ENCODE data around the gene INHA.

The INHA gene

DNA sequence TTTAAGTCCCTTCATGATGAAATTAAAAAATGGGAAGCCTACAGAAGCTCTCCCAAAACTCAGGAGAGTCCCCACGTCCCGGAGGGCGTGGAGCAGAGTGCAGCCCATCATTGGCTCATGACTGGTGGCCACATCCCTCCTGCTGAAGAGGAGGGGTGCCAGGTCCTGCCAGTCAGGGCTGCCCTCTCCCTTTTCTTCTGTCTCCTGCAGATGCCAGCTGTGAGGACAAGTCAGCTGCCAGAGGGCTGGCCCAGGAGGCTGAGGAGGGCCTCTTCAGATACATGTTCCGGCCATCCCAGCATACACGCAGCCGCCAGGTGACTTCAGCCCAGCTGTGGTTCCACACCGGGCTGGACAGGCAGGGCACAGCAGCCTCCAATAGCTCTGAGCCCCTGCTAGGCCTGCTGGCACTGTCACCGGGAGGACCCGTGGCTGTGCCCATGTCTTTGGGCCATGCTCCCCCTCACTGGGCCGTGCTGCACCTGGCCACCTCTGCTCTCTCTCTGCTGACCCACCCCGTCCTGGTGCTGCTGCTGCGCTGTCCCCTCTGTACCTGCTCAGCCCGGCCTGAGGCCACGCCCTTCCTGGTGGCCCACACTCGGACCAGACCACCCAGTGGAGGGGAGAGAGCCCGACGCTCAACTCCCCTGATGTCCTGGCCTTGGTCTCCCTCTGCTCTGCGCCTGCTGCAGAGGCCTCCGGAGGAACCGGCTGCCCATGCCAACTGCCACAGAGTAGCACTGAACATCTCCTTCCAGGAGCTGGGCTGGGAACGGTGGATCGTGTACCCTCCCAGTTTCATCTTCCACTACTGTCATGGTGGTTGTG, 2.6 kb downstream of the INHA start:
- no peak for DNase-seq (ENCODE audit: low read depth, low spot score)

DNA sequence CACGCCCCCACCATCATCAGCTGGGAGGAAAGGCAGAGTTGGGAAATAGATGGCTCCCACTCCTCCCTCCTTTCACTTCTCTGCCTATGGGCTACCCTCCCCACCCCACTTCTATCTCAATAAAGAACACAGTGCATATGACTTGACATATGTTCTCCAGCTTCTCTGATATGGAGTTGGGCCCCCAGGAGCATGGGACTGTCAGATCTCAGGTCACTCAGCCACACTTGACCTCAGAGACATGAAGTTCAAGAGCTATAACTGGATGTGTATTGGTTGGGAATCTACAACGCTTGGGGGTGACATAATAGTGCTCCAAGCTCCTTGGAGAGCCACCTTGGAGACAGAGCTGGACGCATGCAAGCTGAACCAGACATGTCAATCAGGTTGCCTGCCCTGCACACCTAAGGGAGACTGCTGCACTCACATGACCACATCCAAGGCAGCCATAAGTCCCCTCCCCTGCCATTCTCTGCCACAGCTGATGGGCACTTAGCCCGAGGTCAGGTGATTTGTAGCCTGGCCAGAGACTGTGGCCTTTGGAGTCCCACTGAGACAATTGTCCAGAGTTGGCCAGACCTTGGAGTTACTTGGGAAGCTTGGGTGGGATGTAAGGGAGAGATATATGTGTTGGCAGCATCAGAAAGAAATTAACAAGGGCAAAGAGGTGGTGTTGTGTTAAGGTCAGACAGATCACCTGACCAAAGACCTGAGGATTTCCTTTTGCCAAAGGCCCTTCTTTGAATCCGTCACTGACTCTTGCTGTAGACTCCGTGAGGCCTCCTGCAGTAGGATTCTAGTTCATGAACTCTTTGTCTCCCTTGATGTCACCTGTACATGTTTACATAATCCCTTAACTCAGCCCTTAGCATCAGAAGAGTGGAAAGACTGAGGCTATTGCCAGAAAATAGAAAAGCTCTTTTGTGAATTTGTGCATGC, 3.7 kb downstream of the INHA start:
- no peak for DNase-seq (ENCODE audit: low read depth, low spot score)

DNA sequence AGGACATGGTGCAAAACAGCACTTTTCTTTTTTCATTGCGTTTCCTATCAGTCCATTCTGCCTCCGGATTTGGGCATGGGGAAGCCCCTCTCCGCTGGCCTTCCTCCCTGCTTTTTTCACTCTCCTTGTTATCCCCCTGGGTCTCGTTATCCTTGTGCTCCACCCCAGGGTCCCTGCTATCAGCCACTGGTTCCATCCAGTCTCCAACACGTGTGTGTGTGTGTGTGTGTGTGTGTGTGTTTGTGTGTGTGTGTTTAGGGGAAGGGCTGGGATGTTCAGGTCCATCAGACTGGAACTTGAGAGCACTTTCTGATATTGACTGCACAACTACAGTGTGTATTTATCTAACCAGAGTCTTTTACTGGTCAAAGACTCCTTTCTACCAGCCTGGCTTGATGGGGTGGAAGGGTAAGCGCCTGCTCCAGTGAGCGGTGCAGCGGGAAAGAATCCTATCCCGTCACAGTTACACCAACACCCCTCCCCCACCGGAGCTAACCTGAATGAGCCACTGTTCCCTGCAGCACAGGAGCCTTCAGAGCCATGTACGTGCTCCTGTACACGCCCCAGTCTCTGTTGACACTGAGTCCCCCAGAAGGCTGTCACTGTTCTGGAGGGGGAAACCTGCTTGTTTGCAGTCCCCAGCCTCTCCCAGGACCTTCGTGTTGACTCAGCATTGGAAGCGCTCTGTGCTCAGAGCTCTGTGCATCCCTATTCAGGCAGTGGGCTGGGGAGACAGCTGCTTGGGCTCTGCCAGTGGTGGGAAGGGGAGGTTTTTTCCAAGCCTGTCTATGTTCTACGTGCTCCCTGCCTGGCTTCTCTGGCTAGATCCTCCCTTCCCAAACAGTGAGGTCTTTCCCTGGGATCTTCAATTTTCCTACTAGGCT, 4.6 kb downstream of the INHA start:
- DNase-seq (ENCODE audit: low read depth, low spot score): no peak

DNA sequence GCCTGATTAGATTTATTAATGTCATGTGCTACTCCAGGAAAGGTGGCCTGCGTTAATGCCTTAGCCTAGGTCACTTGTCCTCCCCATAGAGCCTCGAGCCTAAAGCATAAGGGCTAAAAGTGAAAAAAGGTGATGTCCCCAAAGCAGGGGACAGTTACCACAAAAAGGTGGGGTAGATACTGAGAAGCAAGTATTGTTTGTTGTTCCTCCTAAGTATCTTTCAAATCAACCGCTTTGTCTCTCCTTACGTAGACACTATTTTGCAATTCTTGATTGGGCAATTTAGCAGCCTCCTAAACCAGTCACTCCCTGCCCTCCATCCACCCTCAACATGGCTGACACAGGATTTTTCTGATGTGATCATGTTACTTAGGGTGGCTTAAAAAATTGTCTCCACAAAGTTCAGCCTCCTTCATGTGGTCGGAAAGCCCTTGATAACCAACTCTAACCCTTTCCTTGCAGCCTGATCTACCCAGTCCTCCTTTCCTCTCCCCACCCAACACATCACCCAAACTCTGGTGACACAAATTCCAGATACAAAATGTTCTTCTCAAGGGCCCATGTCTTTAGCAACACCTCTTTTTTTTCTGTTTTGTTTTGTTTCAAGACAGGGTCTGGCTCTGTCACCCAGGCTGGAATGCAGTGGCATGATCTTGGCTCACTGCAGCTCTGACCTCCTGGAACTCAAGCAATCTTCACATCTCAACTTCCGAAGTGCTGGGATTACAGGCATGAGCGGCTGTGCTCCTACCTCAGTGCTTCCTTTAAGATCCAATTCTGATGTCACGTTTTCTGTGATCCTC, 6.9 kb downstream of the INHA start:
- no peak for DNase-seq (ENCODE audit: low read depth, low spot score)

DNA sequence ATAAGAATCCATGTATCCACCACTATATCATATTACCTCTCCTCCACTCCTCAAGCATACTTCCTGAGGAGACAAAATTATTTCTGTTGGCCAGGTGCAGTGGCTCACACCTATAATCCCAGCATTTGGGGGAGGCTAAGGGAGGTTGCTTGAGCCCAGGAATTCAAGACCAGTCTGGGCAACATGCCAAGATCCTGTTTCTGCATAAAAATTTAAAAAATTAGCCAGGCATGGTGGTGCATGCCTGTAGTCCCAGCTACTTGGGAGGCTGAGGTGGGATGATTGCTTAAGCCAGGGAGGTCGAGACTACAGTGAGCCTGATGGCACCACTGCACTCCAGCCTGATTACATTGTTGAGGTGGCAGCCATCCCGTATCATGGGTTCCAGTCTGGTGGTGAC, 9.2 kb downstream of the INHA start:
- DNase-seq (ENCODE audit: low read depth, low spot score): no peak

DNA sequence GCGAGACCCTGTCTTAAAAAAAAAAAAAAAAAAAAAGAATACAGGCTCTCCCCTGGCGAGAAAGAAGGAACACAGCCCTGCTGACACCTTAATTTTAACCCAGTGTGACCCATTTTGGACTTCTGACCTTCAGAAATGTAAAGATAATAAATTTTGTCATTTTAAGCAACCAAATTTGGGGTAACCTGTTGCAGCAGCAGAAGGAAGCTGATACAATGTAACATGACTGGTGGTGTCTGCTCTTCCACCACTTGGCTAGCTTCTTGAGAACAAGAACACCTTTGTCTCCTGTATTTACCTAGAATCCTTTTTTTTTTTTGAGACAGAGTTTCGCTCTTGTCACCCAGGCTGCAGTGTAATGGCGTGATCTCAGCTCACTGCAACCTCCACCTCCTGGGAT, 19.0 kb downstream of the INHA start:
- DNase-seq (ENCODE audit: low read depth, low spot score): no peak

DNA sequence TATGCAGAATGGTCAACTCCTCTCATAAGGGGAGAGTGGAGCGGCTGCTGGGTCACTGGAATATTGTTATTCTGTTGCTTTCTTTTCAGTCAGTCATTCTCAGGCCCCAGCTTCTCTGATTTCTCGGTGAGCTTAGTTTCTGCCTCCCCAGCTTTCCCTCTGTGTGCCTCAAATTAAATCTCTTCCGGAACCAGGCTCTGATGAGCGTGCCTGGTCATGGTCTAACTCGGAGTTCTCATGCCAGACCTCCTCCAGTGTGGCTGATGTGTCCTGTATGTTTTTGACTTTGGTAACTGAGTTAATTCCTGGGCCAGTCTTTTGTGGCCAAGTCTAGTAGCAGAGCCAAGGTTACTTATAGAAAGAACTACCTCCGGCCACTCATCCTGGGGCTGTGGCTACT, 20.6 kb downstream of the INHA start:
- DNase-seq (ENCODE audit: low read depth, low spot score): no peak

DNA sequence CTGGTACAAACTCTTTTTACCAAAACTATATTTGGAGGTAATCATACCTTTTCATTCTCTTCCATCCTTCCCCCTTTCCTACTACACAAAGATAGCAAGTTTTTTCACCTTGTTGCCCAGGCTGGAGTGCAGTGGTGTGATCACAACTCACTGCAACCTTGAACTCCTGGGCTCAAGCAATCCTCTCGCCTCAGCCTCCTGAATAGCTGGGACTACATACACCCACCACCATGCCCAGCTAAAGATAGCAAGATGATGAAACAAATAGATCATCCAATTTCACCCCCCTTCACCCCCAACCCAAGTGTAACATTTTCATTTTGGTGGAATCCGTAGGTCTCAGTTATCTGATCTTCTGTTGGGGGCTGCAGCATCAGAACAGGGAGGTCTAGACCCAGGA, 21.0 kb downstream of the INHA start:
- no peak for DNase-seq (ENCODE audit: low read depth, low spot score)

DNA sequence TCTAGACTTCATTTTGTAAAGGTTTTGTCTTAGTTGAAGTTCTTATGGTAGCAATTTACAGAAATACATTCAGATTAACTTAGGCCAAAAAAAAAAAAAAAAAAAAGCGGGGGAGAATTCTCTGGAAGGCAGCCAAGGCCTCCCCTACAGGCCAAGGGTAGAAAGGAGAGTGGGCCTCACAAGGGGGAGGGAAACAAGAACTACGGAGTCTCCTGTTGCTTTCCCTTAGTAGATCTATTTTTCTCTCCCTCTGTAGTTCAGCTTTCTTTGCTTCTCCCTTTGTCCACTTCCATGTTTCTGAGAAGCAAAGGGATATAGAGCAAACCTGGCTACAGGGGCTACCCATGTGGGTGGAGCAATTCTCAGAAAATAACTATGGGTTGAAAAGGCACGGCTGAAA, 23.1 kb downstream of the INHA start:
- no peak for DNase-seq (ENCODE audit: low read depth, low spot score)

DNA sequence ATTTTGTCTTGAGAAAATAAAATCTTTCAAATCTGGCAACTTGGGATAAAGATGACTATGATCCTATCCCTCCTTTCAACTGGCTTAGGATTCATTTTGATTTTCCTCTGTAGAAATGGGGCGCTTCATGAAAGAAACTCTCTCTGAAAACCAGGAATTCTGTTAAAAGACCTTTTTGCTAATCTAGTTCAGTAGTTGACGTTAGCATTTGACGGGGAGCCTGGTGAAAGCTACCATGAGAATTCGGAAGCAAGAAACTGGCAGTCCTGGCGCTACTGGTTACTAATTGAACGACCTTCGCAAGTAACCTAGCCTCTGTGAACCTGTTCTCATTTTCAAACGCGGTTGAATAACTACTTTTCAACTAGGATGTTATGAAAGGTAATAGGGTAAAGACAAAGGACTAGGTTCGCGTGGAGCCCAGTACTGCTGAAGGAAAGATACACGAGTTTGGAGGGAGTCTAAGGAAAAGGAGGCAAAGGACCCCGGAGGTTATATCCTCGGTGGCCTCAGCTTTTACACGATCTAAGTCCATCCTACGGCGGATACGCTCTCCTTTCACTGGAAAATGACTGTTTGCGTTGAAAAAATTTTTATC, 24.9 kb downstream of the INHA start:
- no peak for DNase-seq (ENCODE audit: low read depth, low spot score)

DNA sequence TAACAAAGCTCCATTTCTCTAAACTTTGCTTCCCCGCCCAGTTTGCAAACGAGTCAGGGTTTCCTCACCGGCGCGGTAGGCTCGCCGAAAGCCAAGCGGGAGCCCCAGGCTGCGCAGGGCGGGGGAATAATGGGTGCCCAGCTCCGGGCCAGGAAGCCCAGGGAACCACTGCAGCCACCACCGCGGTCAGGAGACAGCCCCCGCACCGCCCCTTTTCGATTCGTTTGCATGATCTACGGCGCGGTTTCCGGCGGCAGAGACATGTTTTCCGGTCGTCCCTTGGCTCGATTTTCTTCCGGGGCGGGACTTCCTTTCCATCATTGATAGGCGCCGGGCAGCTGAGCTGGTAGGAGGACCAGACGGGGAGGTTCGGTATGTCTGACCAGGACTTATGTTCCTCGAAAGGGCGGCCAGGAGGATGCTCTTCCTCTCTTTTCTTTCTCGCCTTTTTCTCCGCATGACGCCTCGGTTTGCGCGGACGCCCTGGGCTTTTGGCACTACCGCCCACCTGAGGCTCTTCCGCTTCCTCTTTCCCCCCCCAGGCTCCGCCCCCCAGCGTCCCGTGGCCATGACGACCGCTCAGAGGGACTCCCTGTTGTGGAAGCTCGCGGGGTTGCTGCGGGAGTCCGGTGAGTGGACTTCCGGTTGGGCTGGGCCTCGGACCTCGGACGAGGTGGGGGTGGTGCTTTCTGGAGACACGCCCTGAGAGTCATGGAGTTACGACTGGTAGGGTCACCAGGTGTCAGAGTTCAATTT, 25.6 kb downstream of the INHA start, which contains the start of gene STK11IP:
Gene STK11IP (plus strand): TSS at position 306 of the 756 bp plus-strand sequence. CDS start 263 bp downstream, at position 569.
- peak; percentile 85 for DNase-seq (ENCODE audit: low read depth, low spot score)

DNA sequence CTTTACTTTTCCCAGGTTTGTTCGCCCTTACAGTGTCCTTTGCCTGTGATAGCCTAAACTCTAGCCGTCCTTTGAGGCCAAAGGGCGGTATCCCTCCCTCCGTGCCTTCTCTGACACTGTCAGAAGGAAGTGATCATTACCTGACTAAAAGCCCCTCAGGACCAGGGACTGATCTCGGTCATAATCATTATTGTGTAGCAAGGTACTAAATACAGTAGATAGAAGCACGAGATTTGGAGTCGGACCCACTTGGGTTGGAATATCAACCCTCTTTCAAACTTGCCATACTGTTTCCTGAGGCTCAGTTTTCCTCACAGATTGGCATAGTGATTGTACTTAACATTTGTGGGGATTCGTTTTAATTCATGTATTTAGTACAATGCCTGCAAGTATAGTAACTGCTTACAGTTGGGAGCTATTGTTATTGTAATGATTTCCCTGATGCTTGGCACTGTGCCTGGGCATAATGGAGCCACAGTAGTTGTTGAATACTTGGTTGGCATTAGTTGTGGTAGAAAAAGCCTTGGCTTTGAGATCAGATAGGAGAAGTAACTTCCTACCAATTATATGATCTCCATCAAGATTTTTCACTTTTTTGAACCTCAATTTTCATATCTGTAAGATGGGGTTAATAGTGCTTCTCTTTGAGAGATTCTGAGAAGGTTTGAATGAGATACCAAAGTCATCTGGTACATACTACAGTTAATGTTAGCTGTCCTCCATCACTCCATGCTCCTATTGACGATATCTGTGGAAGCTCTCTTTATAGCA, 26.4 kb downstream of the INHA start:
- DNase-seq (ENCODE audit: low read depth, low spot score): no peak

DNA sequence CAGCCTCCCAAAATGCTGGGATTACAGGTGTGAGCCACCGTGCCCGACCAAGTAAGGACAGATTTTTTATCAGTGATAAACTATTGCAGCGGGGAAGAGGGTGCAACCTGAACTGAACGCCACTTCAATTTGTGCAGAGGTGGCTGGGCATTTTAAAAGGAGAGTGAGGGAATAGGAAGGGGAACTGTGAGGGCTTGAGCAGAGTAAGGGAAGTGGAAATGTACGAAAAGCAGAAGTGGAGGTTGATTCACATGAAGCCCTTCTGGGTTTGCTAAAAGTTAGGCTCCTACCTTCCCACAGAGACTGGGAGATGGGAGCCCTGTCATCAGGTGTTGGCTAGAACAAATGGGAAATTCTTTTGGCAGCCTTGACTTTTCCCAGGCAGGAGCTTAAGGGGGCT, 31.7 kb downstream of the INHA start:
- no peak for DNase-seq (ENCODE audit: low read depth, low spot score)

DNA sequence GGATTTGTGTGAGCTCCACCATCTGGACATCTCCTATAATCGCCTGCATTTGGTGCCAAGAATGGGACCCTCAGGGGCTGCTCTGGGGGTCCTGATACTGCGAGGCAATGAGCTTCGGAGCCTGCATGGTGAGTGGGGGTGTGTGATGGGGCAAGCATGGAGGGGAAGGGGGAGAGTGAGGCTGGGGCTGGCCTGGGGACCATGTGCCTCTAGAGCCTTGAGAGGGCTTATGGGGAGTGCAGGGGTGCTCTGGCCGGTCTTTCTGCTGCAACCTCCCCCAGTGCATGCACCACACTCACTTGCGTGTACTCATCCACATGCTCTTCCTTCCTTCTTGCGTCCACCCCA, 33.5 kb downstream of the INHA start:
- DNase-seq (ENCODE audit: low read depth, low spot score): no peak

DNA sequence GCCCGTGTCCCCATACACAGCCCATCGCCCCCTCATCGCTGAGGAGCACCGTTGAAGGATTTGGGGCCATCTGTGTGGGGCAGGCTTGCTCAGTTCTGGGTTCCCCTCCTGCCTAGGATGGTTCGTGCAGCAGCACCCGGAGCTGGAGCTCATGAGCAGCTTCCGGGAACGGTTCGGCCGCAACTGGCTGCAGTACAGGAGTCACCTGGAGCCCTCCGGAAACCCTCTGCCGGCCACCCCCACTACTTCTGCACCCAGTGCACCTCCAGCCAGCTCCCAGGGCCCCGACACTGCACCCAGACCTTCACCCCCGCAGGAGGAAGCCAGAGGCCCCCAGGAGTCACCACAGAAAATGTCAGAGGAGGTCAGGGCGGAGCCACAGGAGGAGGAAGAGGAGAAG, 35.8 kb downstream of the INHA start:
- DNase-seq (ENCODE audit: low read depth, low spot score): no peak

DNA sequence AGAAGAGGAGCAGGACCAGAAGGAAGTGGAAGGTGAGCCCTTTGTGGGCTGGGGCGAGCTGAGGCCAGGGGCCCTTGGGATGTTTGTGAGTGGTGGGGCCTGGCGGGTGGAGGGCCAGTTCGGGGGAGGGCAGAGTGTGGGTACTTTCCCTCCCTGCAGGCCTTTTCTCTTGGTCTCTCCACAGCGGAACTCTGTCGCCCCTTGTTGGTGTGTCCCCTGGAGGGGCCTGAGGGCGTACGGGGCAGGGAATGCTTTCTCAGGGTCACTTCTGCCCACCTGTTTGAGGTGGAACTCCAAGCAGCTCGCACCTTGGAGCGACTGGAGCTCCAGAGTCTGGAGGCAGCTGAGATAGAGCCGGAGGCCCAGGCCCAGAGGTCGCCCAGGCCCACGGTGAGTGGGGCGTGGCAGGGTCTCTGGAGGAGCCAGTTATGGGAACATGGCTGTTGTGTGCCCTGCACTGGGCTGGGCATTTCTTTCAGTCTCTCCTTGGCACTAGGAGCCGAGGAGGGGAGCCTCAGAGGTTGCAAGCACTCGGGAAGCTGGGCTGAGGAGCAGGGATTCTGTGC, 36.4 kb downstream of the INHA start:
- DNase-seq (ENCODE audit: low read depth, low spot score): no peak

DNA sequence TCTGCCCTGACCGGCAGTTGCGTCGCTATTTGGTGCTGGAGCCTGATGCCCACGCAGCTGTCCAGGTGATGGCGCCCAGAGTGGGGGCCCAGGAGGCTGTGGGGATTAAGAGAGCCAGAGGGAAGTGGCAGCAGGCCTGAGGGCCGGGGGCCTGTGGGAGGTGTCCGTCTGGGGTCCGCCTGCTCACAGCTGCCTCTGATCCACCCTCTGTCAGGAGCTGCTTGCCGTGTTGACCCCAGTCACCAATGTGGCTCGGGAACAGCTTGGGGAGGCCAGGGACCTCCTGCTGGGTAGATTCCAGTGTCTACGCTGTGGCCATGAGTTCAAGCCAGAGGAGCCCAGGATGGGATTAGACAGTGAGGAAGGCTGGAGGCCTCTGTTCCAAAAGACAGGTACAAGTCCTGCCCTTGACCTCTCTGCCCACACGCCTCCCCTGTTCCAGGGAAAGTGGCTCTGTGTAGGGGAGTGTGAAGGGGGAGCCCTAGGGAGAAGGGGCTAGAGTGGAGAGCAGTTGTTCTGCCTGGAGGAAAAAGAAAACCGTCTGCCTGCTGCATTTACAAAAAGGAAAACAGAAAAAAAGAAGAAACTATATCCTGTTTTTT, 37.1 kb downstream of the INHA start:
- no peak for DNase-seq (ENCODE audit: low read depth, low spot score)

DNA sequence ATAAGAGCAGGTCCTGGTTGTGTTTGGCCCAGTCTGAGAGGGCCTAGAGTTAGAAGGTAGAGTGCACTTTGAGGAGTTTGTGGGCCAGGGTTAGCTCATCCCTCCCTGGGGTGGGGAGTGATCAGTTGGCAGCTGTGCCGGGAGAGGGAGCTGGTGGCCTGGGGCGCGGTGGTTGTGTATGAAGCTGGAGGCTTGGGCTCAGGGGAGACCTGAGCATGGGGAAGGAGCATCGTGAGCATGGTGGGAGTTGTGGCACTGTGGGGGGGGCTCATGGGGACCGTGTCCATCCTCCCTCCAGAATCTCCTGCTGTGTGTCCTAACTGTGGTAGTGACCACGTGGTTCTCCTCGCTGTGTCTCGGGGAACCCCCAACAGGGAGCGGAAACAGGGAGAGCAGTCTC, 39.2 kb downstream of the INHA start:
- no peak for DNase-seq (ENCODE audit: low read depth, low spot score)

Data from activated CD4-positive, CD25-positive, alpha-beta regulatory T cell treated with anti-CD3 and anti-CD28 coated beads, Interleukin-2, amount 50 U/mL, for 16 hours (primary cell).